GM12891 (cell line): ENCODE results near the gene OMG.
"Not testable (repeated sequence)": the region's sequence is repeated elsewhere in the genome, so short reads cannot be mapped to it uniquely, and the experiment has no call there.

Experiments used
- POLR2A ChIP-seq: IDR thresholded peaks from 2 replicates; pipeline ENCODE4 v1.6.1; 2011; ENCODE audit warnings: low read depth, low read length, control low read depth
- POLR2AphosphoS5 ChIP-seq: IDR thresholded peaks from 2 replicates; pipeline ENCODE4 v1.6.1; 2011; ENCODE audit warnings: low read depth, low read length, control low read depth
- SPI1 ChIP-seq: IDR thresholded peaks from 2 replicates; pipeline ENCODE4 v1.6.1; 2011; ENCODE audit warnings: low read depth, low read length, control low read depth
- TAF1 ChIP-seq: IDR thresholded peaks from 2 replicates; pipeline ENCODE4 v1.6.1; 2011; ENCODE audit warnings: low read depth, low read length, control low read depth

DNA sequence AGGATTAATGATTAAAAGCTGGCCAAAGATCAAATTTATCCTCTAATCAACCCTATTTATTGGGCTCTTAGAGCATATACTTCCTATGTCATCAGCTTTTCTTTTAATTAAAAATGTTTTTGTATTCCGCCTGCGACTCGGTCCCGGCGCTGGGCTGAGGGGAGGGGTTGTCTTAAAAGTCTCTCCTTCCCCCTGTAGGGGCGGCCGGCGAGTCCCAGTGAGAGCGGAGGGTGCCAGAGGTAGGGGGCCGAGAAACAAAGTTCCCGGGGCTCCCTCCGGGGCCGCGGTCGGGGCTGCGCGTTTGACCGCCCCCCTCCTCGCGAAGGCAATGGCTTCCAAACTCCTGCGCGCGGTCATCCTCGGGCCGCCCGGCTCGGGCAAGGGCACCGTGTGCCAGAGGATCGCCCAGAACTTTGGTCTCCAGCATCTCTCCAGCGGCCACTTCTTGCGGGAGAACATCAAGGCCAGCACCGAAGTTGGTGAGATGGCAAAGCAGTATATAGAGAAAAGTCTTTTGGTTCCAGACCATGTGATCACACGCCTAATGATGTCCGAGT lies 48.2 kb upstream of the OMG start:
- not testable (repeated sequence) for TF ChIP-seq POLR2AphosphoS5, TAF1, POLR2A, SPI1
